ENCODE measurements around the gene ASB1.

Gene ASB1

DNA sequence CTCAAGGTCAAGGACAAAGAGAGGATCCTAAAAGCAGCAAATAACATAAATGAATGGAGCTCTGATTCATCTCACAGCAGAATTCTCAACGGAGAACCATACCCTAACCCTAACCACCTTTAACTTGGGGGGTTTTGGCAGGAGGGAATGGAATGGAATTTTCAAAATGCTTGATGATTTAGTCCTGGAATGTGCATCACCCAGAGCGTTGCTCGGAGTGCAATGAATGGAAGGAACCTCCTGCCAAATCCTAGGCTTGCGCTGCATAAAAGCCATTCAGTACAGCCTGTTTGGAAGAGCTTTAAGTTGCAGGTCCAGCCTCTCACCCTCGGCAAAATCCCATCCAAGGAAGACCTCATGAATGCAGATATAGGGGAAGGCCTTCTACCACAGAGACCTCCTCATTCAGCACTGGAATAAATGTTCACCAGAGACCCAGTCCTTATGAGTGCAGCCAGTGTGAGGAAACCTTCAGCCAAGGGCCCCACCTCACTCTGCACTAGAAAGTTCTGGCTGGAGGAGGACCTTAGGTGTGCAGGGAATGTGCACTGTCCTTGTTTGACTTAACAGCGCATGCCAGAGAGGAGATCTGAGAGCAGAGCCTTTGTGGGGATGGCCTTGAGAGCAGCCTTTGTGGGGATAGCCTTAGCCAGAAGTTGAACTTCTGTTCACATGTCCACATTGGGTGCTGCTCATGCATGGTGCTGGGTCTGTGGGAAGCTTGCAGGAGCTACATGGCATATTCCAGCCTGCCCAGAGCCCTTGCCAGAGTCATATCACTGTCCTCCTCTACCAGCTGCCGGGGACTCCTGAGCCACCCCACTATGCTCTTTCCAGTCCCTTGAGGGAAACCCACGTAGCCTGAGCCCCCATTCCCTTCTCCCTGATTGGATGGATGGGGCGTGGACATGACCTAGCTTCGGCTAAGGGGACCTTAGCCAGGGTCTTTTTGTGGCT is 30.5 kb downstream of the ASB1 start:
- no peak for ATAC-seq
- TF ChIP-seq ZC3H10 (CRISPR knock-in tag; IDR thresholded peaks at IDR 0.05) (no peak), PPARA (CRISPR knock-in tag; IDR thresholded peaks at IDR 0.05; ENCODE audit: borderline replicate concordance) (no peak), GLIS3 (CRISPR knock-in tag; IDR thresholded peaks at IDR 0.05) (no peak), ZNF70 (CRISPR knock-in tag; IDR thresholded peaks at IDR 0.05) (no peak), ESRRG (CRISPR knock-in tag; IDR thresholded peaks at IDR 0.05) (no peak), RARB (CRISPR knock-in tag; IDR thresholded peaks at IDR 0.05) (no peak), ISL1 (CRISPR knock-in tag; IDR thresholded peaks at IDR 0.05) (no peak), BACH2 (CRISPR knock-in tag; IDR thresholded peaks at IDR 0.05; ENCODE audit: borderline replicate concordance) (no peak), TOX (CRISPR knock-in tag; IDR thresholded peaks at IDR 0.05; ENCODE audit: borderline replicate concordance) (no peak), ZNF565 (CRISPR knock-in tag; conservative IDR thresholded peaks at IDR 0.05; ENCODE audit: low read depth) (no peak), ARNTL (CRISPR knock-in tag; IDR thresholded peaks at IDR 0.05; ENCODE audit: borderline replicate concordance, low read depth) (no peak)
- TF ChIP-seq, protein P1, sequence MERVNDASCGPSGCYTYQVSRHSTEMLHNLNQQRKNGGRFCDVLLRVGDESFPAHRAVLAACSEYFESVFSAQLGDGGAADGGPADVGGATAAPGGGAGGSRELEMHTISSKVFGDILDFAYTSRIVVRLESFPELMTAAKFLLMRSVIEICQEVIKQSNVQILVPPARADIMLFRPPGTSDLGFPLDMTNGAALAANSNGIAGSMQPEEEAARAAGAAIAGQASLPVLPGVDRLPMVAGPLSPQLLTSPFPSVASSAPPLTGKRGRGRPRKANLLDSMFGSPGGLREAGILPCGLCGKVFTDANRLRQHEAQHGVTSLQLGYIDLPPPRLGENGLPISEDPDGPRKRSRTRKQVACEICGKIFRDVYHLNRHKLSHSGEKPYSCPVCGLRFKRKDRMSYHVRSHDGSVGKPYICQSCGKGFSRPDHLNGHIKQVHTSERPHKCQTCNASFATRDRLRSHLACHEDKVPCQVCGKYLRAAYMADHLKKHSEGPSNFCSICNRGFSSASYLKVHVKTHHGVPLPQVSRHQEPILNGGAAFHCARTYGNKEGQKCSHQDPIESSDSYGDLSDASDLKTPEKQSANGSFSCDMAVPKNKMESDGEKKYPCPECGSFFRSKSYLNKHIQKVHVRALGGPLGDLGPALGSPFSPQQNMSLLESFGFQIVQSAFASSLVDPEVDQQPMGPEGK (CRISPR knock-in tag; IDR thresholded peaks at IDR 0.05; ENCODE audit: borderline replicate concordance): no peak
- TF ChIP-seq, protein P2, sequence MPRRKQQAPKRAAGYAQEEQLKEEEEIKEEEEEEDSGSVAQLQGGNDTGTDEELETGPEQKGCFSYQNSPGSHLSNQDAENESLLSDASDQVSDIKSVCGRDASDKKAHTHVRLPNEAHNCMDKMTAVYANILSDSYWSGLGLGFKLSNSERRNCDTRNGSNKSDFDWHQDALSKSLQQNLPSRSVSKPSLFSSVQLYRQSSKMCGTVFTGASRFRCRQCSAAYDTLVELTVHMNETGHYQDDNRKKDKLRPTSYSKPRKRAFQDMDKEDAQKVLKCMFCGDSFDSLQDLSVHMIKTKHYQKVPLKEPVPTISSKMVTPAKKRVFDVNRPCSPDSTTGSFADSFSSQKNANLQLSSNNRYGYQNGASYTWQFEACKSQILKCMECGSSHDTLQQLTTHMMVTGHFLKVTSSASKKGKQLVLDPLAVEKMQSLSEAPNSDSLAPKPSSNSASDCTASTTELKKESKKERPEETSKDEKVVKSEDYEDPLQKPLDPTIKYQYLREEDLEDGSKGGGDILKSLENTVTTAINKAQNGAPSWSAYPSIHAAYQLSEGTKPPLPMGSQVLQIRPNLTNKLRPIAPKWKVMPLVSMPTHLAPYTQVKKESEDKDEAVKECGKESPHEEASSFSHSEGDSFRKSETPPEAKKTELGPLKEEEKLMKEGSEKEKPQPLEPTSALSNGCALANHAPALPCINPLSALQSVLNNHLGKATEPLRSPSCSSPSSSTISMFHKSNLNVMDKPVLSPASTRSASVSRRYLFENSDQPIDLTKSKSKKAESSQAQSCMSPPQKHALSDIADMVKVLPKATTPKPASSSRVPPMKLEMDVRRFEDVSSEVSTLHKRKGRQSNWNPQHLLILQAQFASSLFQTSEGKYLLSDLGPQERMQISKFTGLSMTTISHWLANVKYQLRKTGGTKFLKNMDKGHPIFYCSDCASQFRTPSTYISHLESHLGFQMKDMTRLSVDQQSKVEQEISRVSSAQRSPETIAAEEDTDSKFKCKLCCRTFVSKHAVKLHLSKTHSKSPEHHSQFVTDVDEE (CRISPR knock-in tag; IDR thresholded peaks at IDR 0.05): no peak
- TF ChIP-seq, protein P3, sequence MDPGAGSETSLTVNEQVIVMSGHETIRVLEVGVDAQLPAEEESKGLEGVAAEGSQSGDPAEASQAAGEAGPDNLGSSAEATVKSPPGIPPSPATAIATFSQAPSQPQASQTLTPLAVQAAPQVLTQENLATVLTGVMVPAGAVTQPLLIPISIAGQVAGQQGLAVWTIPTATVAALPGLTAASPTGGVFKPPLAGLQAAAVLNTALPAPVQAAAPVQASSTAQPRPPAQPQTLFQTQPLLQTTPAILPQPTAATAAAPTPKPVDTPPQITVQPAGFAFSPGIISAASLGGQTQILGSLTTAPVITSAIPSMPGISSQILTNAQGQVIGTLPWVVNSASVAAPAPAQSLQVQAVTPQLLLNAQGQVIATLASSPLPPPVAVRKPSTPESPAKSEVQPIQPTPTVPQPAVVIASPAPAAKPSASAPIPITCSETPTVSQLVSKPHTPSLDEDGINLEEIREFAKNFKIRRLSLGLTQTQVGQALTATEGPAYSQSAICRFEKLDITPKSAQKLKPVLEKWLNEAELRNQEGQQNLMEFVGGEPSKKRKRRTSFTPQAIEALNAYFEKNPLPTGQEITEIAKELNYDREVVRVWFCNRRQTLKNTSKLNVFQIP (CRISPR knock-in tag; IDR thresholded peaks at IDR 0.05; ENCODE audit: borderline replicate concordance, low read depth): no peak
- TF ChIP-seq, protein P4, sequence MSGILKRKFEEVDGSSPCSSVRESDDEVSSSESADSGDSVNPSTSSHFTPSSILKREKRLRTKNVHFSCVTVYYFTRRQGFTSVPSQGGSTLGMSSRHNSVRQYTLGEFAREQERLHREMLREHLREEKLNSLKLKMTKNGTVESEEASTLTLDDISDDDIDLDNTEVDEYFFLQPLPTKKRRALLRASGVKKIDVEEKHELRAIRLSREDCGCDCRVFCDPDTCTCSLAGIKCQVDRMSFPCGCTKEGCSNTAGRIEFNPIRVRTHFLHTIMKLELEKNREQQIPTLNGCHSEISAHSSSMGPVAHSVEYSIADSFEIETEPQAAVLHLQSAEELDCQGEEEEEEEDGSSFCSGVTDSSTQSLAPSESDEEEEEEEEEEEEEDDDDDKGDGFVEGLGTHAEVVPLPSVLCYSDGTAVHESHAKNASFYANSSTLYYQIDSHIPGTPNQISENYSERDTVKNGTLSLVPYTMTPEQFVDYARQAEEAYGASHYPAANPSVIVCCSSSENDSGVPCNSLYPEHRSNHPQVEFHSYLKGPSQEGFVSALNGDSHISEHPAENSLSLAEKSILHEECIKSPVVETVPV (CRISPR knock-in tag; IDR thresholded peaks at IDR 0.05): no peak

DNA sequence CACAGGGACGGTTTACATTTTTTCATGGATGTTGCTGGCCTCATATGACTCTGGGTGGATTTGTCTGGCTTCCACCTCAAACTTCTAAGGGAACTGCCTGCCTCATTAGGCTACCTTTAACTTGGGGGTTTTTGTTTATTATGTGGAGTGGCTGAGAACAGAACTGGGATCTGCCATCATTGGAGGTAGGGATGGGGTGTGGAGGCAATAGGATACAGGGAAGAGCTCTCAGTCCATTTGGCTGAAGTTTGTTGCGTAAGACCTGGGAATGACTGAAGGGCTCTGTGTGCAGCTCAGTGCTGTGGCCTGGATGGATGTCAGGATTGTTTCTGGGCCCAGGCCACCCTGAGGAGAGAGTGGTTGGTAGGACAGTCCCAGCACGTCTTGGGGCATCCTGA is 31.2 kb downstream of the ASB1 start:
- no peak for ATAC-seq
- TF ChIP-seq, protein P5, sequence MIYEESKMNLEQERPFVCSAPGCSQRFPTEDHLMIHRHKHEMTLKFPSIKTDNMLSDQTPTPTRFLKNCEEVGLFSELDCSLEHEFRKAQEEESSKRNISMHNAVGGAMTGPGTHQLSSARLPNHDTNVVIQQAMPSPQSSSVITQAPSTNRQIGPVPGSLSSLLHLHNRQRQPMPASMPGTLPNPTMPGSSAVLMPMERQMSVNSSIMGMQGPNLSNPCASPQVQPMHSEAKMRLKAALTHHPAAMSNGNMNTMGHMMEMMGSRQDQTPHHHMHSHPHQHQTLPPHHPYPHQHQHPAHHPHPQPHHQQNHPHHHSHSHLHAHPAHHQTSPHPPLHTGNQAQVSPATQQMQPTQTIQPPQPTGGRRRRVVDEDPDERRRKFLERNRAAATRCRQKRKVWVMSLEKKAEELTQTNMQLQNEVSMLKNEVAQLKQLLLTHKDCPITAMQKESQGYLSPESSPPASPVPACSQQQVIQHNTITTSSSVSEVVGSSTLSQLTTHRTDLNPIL (CRISPR knock-in tag; IDR thresholded peaks at IDR 0.05; ENCODE audit: low read depth): no peak
- TF ChIP-seq, protein P3 (CRISPR knock-in tag; IDR thresholded peaks at IDR 0.05; ENCODE audit: borderline replicate concordance, low read depth): no peak
- no peak for TF ChIP-seq PPARA (CRISPR knock-in tag; IDR thresholded peaks at IDR 0.05; ENCODE audit: borderline replicate concordance)
- TF ChIP-seq ZFP3 (CRISPR knock-in tag; IDR thresholded peaks at IDR 0.05): no peak
- TF ChIP-seq ESRRG (CRISPR knock-in tag; IDR thresholded peaks at IDR 0.05): no peak
- no peak for TF ChIP-seq ZFP30 (CRISPR knock-in tag; IDR thresholded peaks at IDR 0.05)
- TF ChIP-seq, protein P1 (CRISPR knock-in tag; IDR thresholded peaks at IDR 0.05; ENCODE audit: borderline replicate concordance): no peak
- TF ChIP-seq SNAI2 (CRISPR knock-in tag; IDR thresholded peaks at IDR 0.05): no peak
